ENCODE results near the gene EIF2B1.

Gene EIF2B1

GRCh38 chr12:123633379-123634141, at the start of gene EIF2B1, which contains the start of gene GTF2H3:
Gene EIF2B1, minus strand, starts transcription at chr12:123633686. Its CDS starts 129 bp downstream, at chr12:123633557.
Gene GTF2H3, plus strand, starts transcription at chr12:123633829. Its CDS starts 31 bp downstream, at chr12:123633860.
- H3K4me3 ChIP-seq (ENCODE audit: low read depth in 1 of 2, low read length in 2 of 2): peak within 1 kb of the TSS; percentile 68 to 78
- peak within 1 kb of the TSS; percentile 59 for H3K9ac ChIP-seq (ENCODE audit: low read length)
- no peaks in the 10 kb centered on the region for H3K27me3 ChIP-seq (ENCODE audit: control insufficient read depth in 1 of 2, insufficient read depth in 2 of 2, low read length in 2 of 2)
- H3K36me3 ChIP-seq (ENCODE audit: insufficient read depth, low read length): peaks cover 22% of the 10 kb centered on the region
- peak within 1 kb of the TSS; percentile 73 for H3K27ac ChIP-seq (ENCODE audit: low read depth, low read length)
- peaks cover 9% of the 10 kb centered on the region for H3K4me1 ChIP-seq (ENCODE audit: insufficient read depth, low read length)
- H3K9me3 ChIP-seq (ENCODE audit: low read length): no peaks in the 10 kb centered on the region

- Histone ChIP-seq H3K36me3 (ENCODE audit: insufficient read depth, low read length) (peaks cover 28% of the 10 kb centered on the region), H3K27me3 (ENCODE audit: control insufficient read depth in 1 of 2, insufficient read depth in 2 of 2, low read length in 2 of 2) (no peaks in the 10 kb centered on the region), H3K9ac (ENCODE audit: low read length) (no peak overlapping the region), H3K27ac (ENCODE audit: low read depth, low read length) (no peak overlapping the region), H3K9me3 (ENCODE audit: low read length) (no peaks in the 10 kb centered on the region), H3K4me3 (ENCODE audit: low read depth in 1 of 2, low read length in 2 of 2) (no peak overlapping the region), H3K4me1 (ENCODE audit: insufficient read depth, low read length) (no peaks in the 10 kb centered on the region)
Observed at GRCh38 chr12:123681605-123682004, 48.1 kb upstream of the EIF2B1 start.

- H3K27me3 ChIP-seq (ENCODE audit: control insufficient read depth in 1 of 2, insufficient read depth in 2 of 2, low read length in 2 of 2): no peaks in the 10 kb centered on the region
- no peaks in the 10 kb centered on the region for H3K4me1 ChIP-seq (ENCODE audit: insufficient read depth, low read length)
- no peak overlapping the region for H3K27ac ChIP-seq (ENCODE audit: low read depth, low read length)
- peaks cover 33% of the 10 kb centered on the region for H3K36me3 ChIP-seq (ENCODE audit: insufficient read depth, low read length)
- H3K9ac ChIP-seq (ENCODE audit: low read length): no peak overlapping the region
- no peaks in the 10 kb centered on the region for H3K9me3 ChIP-seq (ENCODE audit: low read length)
- H3K4me3 ChIP-seq (ENCODE audit: low read depth in 1 of 2, low read length in 2 of 2): no peak overlapping the region
Observed at GRCh38 chr12:123678981-123679380, 45.5 kb upstream of the EIF2B1 start.

GRCh38 chr12:123676616-123677320, 43.3 kb upstream of the EIF2B1 start:
- Histone ChIP-seq H3K27me3 (ENCODE audit: control insufficient read depth in 1 of 2, insufficient read depth in 2 of 2, low read length in 2 of 2) (no peaks in the 10 kb centered on the region), H3K9me3 (ENCODE audit: low read length) (no peaks in the 10 kb centered on the region), H3K9ac (ENCODE audit: low read length) (no peak overlapping the region), H3K36me3 (ENCODE audit: insufficient read depth, low read length) (peaks cover 39% of the 10 kb centered on the region), H3K27ac (ENCODE audit: low read depth, low read length) (no peak overlapping the region), H3K4me1 (ENCODE audit: insufficient read depth, low read length) (peaks cover 6% of the 10 kb centered on the region), H3K4me3 (ENCODE audit: low read depth in 1 of 2, low read length in 2 of 2) (no peak overlapping the region)

GRCh38 chr12:123675436-123675835, 42.0 kb upstream of the EIF2B1 start:
- Histone ChIP-seq H3K4me1 (ENCODE audit: insufficient read depth, low read length) (peaks cover 10% of the 10 kb centered on the region), H3K9me3 (ENCODE audit: low read length) (no peaks in the 10 kb centered on the region), H3K4me3 (ENCODE audit: low read depth in 1 of 2, low read length in 2 of 2) (no peak overlapping the region), H3K9ac (ENCODE audit: low read length) (no peak overlapping the region), H3K27me3 (ENCODE audit: control insufficient read depth in 1 of 2, insufficient read depth in 2 of 2, low read length in 2 of 2) (no peaks in the 10 kb centered on the region), H3K27ac (ENCODE audit: low read depth, low read length) (no peak overlapping the region), H3K36me3 (ENCODE audit: insufficient read depth, low read length) (peaks cover 30% of the 10 kb centered on the region)

GRCh38 chr12:123671876-123672275, 38.4 kb upstream of the EIF2B1 start:
- H3K36me3 ChIP-seq (ENCODE audit: insufficient read depth, low read length): peaks cover 22% of the 10 kb centered on the region
- peak overlapping the region; percentile 96 for H3K4me3 ChIP-seq (ENCODE audit: low read depth in 1 of 2, low read length in 2 of 2)
- H3K9ac ChIP-seq (ENCODE audit: low read length): no peak overlapping the region
- peaks cover 10% of the 10 kb centered on the region for H3K4me1 ChIP-seq (ENCODE audit: insufficient read depth, low read length)
- H3K9me3 ChIP-seq (ENCODE audit: low read length): no peaks in the 10 kb centered on the region
- no peak overlapping the region for H3K27ac ChIP-seq (ENCODE audit: low read depth, low read length)
- no peaks in the 10 kb centered on the region for H3K27me3 ChIP-seq (ENCODE audit: control insufficient read depth in 1 of 2, insufficient read depth in 2 of 2, low read length in 2 of 2)

GRCh38 chr12:123670882-123671728, 37.6 kb upstream of the EIF2B1 start, which contains the start of gene TCTN2:
Gene TCTN2, plus strand, starts transcription at chr12:123671113. Its CDS starts 128 bp downstream, at chr12:123671241.
- peaks cover 19% of the 10 kb centered on the region for H3K36me3 ChIP-seq (ENCODE audit: insufficient read depth, low read length)
- H3K4me1 ChIP-seq (ENCODE audit: insufficient read depth, low read length): peaks cover 10% of the 10 kb centered on the region
- no peaks in the 10 kb centered on the region for H3K9me3 ChIP-seq (ENCODE audit: low read length)
- peak within 1 kb of the TSS; percentile 52 for H3K27ac ChIP-seq (ENCODE audit: low read depth, low read length)
- H3K9ac ChIP-seq (ENCODE audit: low read length): peak within 1 kb of the TSS; percentile 36
- no peaks in the 10 kb centered on the region for H3K27me3 ChIP-seq (ENCODE audit: control insufficient read depth in 1 of 2, insufficient read depth in 2 of 2, low read length in 2 of 2)
- H3K4me3 ChIP-seq (ENCODE audit: low read depth in 1 of 2, low read length in 2 of 2): peak within 1 kb of the TSS; percentile 96

- Histone ChIP-seq H3K36me3 (ENCODE audit: insufficient read depth, low read length) (no peaks in the 10 kb centered on the region), H3K4me3 (ENCODE audit: low read depth in 1 of 2, low read length in 2 of 2) (no peak overlapping the region), H3K9me3 (ENCODE audit: low read length) (no peaks in the 10 kb centered on the region), H3K27me3 (ENCODE audit: control insufficient read depth in 1 of 2, insufficient read depth in 2 of 2, low read length in 2 of 2) (no peaks in the 10 kb centered on the region), H3K4me1 (ENCODE audit: insufficient read depth, low read length) (peaks cover 10% of the 10 kb centered on the region), H3K27ac (ENCODE audit: low read depth, low read length) (no peak overlapping the region), H3K9ac (ENCODE audit: low read length) (no peak overlapping the region)
Observed at GRCh38 chr12:123667771-123668170, 34.3 kb upstream of the EIF2B1 start.

GRCh38 chr12:123659996-123660727, 26.7 kb upstream of the EIF2B1 start:
- H3K27me3 ChIP-seq (ENCODE audit: control insufficient read depth in 1 of 2, insufficient read depth in 2 of 2, low read length in 2 of 2): no peaks in the 10 kb centered on the region
- peaks cover 28% of the 10 kb centered on the region for H3K36me3 ChIP-seq (ENCODE audit: insufficient read depth, low read length)
- H3K9me3 ChIP-seq (ENCODE audit: low read length): no peaks in the 10 kb centered on the region
- H3K4me3 ChIP-seq (ENCODE audit: low read depth in 1 of 2, low read length in 2 of 2): no peak overlapping the region
- no peak overlapping the region for H3K9ac ChIP-seq (ENCODE audit: low read length)
- no peaks in the 10 kb centered on the region for H3K4me1 ChIP-seq (ENCODE audit: insufficient read depth, low read length)
- H3K27ac ChIP-seq (ENCODE audit: low read depth, low read length): no peak overlapping the region

GRCh38 chr12:123657211-123657610, 23.7 kb upstream of the EIF2B1 start:
- Histone ChIP-seq H3K36me3 (ENCODE audit: insufficient read depth, low read length) (peaks cover 28% of the 10 kb centered on the region), H3K4me1 (ENCODE audit: insufficient read depth, low read length) (no peaks in the 10 kb centered on the region), H3K9me3 (ENCODE audit: low read length) (no peaks in the 10 kb centered on the region), H3K4me3 (ENCODE audit: low read depth in 1 of 2, low read length in 2 of 2) (no peak overlapping the region), H3K27ac (ENCODE audit: low read depth, low read length) (no peak overlapping the region), H3K9ac (ENCODE audit: low read length) (no peak overlapping the region), H3K27me3 (ENCODE audit: control insufficient read depth in 1 of 2, insufficient read depth in 2 of 2, low read length in 2 of 2) (no peaks in the 10 kb centered on the region)
